Ishikawa (cell line): ENCODE data around the gene SMG7.

Experiments used
- CEBPB ChIP-seq: IDR thresholded peaks from 2 replicates; pipeline ENCODE4 v1.6.1; 2012
- CREB1 ChIP-seq: IDR thresholded peaks from 2 replicates; pipeline ENCODE4 v1.6.1; 2012; ENCODE audit warnings: low read depth
- EGR1 ChIP-seq: IDR thresholded peaks from 2 replicates; pipeline ENCODE4 v1.6.1; 2012
- EP300 ChIP-seq: IDR thresholded peaks from 2 replicates; pipeline ENCODE4 v1.6.1; 2012; ENCODE audit warnings: borderline replicate concordance
- FOXM1 ChIP-seq: IDR thresholded peaks from 2 replicates; pipeline ENCODE4 v1.6.1; 2012; ENCODE audit warnings: low read depth, borderline replicate concordance
- NFIC ChIP-seq: IDR thresholded peaks from 2 replicates; pipeline ENCODE4 v1.6.1; 2012
- RAD21 ChIP-seq: IDR thresholded peaks from 2 replicates; pipeline ENCODE4 v1.6.1; 2012; ENCODE audit warnings: low read depth
- TAF1 ChIP-seq: IDR thresholded peaks from 2 replicates; pipeline ENCODE4 v1.6.1; 2012; ENCODE audit warnings: low read depth, mild to moderate bottlenecking
- TCF12 ChIP-seq: IDR thresholded peaks from 2 replicates; pipeline ENCODE4 v1.6.1; 2012; ENCODE audit warnings: low read depth
- TEAD4 ChIP-seq: IDR thresholded peaks from 2 replicates; pipeline ENCODE4 v1.6.1; 2012
- USF1 ChIP-seq: IDR thresholded peaks from 2 replicates; pipeline ENCODE4 v1.6.1; 2012
- YY1 ChIP-seq: IDR thresholded peaks from 2 replicates; pipeline ENCODE4 v1.6.1; 2012; ENCODE audit warnings: low read depth
- ZBTB7A ChIP-seq: IDR thresholded peaks from 2 replicates; pipeline ENCODE4 v1.6.1; 2012; ENCODE audit warnings: low read depth
- TF ChIP-seq, protein P1 (sequence below): IDR thresholded peaks from 2 replicates; pipeline ENCODE4 v1.6.1; 2012; ENCODE audit warnings: low read depth, mild to moderate bottlenecking
- TF ChIP-seq, protein P2 (sequence below): IDR thresholded peaks from 2 replicates; pipeline ENCODE4 v1.6.1; 2012

The SMG7 gene

GRCh38 chr1:183600136-183600535 is 127.8 kb downstream of the SMG7 start:
- no peak for TF ChIP-seq EP300

DNA sequence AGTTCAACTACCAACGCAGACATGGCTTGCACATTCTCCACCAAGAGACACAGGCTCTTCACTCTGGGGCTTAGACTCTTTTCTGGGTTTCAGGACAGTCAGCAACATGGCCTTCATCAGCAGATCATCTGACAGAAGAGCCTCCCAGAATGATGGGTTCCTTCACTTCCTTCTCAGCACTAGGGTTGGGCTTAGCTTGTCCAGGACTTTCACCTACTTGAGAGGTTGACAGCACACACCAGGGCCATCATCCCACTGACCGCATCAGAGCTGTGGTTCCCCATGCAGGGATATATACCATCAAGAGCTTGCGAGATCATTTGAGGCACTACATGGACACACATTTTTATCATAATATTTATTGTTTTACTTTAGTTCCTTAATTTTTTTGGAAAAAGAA is 128.3 kb downstream of the SMG7 start:
- TF ChIP-seq, protein P1, sequence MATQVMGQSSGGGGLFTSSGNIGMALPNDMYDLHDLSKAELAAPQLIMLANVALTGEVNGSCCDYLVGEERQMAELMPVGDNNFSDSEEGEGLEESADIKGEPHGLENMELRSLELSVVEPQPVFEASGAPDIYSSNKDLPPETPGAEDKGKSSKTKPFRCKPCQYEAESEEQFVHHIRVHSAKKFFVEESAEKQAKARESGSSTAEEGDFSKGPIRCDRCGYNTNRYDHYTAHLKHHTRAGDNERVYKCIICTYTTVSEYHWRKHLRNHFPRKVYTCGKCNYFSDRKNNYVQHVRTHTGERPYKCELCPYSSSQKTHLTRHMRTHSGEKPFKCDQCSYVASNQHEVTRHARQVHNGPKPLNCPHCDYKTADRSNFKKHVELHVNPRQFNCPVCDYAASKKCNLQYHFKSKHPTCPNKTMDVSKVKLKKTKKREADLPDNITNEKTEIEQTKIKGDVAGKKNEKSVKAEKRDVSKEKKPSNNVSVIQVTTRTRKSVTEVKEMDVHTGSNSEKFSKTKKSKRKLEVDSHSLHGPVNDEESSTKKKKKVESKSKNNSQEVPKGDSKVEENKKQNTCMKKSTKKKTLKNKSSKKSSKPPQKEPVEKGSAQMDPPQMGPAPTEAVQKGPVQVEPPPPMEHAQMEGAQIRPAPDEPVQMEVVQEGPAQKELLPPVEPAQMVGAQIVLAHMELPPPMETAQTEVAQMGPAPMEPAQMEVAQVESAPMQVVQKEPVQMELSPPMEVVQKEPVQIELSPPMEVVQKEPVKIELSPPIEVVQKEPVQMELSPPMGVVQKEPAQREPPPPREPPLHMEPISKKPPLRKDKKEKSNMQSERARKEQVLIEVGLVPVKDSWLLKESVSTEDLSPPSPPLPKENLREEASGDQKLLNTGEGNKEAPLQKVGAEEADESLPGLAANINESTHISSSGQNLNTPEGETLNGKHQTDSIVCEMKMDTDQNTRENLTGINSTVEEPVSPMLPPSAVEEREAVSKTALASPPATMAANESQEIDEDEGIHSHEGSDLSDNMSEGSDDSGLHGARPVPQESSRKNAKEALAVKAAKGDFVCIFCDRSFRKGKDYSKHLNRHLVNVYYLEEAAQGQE = no peak
- no peak for TF ChIP-seq YY1
- no peak for TF ChIP-seq CEBPB
- TF ChIP-seq TCF12 = no peak
- no peak for TF ChIP-seq USF1
- TF ChIP-seq NFIC = no peak
- no peak for TF ChIP-seq TEAD4
- no peak for TF ChIP-seq ZBTB7A
- no peak for TF ChIP-seq EP300
- TF ChIP-seq TAF1 = no peak
- no peak for TF ChIP-seq FOXM1
- TF ChIP-seq RAD21 = no peak

DNA sequence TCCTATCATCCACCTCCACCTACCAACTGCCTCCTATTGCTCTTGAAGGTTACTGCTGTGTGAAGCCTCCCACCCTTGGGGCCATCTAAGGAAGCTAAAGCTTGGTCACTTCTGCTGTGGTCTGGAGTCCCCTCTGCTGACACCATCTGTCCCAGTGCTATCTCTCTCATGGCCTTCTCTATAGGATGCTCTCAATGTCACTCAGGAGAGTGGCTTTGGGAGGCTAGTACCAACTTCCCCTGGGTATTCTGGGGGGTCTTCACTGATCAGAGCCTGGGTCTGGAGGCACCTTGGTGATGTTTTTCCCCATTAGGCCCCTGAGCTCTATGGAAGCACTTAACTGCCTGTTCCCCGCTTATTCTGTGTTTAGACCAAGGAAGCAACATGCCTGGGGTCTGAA is 130.2 kb downstream of the SMG7 start:
- no peak for TF ChIP-seq TEAD4
- no peak for TF ChIP-seq NFIC
- no peak for TF ChIP-seq USF1
- TF ChIP-seq RAD21 = no peak
- TF ChIP-seq, protein P1 = no peak
- TF ChIP-seq YY1 = no peak
- TF ChIP-seq TAF1 = no peak
- no peak for TF ChIP-seq EP300
- TF ChIP-seq TCF12 = no peak
- no peak for TF ChIP-seq EGR1
- no peak for TF ChIP-seq FOXM1
- TF ChIP-seq CREB1 = no peak
- TF ChIP-seq, protein P2, sequence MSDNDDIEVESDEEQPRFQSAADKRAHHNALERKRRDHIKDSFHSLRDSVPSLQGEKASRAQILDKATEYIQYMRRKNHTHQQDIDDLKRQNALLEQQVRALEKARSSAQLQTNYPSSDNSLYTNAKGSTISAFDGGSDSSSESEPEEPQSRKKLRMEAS = no peak
- no peak for TF ChIP-seq CEBPB
- no peak for TF ChIP-seq ZBTB7A
